HG03558 (cell line): ENCODE measurements around the gene LRRC61.
"Not testable (repeated sequence)": the region's sequence is repeated elsewhere in the genome, so short reads cannot be mapped to it uniquely, and the experiment has no call there.

Experiments used
- ATAC-seq: cut with Tn5 transposase; IDR thresholded peaks from one replicate; pipeline ENCODE4 v1.9.1; 2021; ENCODE audit warnings: moderate number of reproducible peaks; ENCODE audit not compliant: unreplicated experiment; ENCODE audit errors: extremely low read depth

Gene LRRC61

GRCh38 chr7:150322833-150323681 lies at the start of gene LRRC61, which contains the start of gene ACTR3C:
LRRC61 (plus strand) TSS chr7:150323355; CDS start chr7:150336862, 13,507 bp downstream.
ACTR3C (minus strand) TSS chr7:150323545; CDS start chr7:150295296, 28,249 bp downstream.
- no peak for ATAC-seq

- peak; percentile 56 for ATAC-seq
Measured at GRCh38 chr7:150276132-150276695, 46.9 kb upstream of the LRRC61 start.

GRCh38 chr7:150278383-150278782 lies 44.8 kb upstream of the LRRC61 start:
- ATAC-seq, result not testable (repeated sequence)

- ATAC-seq, result not testable (repeated sequence)
Measured at GRCh38 chr7:150281681-150282403, 41.3 kb upstream of the LRRC61 start.

- ATAC-seq, result not testable (repeated sequence)
Measured at GRCh38 chr7:150283111-150283510, 40.0 kb upstream of the LRRC61 start.

- not testable (repeated sequence) for ATAC-seq
Measured at GRCh38 chr7:150283608-150284007, 39.5 kb upstream of the LRRC61 start.

- not testable (repeated sequence) for ATAC-seq
Measured at GRCh38 chr7:150285849-150286754, 37.1 kb upstream of the LRRC61 start.

- ATAC-seq, result not testable (repeated sequence)
Measured at GRCh38 chr7:150287815-150288214, 35.3 kb upstream of the LRRC61 start.

GRCh38 chr7:150288816-150289215 lies 34.3 kb upstream of the LRRC61 start:
- ATAC-seq, result not testable (repeated sequence)

- ATAC-seq, result not testable (repeated sequence)
Measured at GRCh38 chr7:150290317-150290716, 32.8 kb upstream of the LRRC61 start.

- not testable (repeated sequence) for ATAC-seq
Measured at GRCh38 chr7:150295027-150295426, 28.1 kb upstream of the LRRC61 start.

GRCh38 chr7:150295614-150296013 lies 27.5 kb upstream of the LRRC61 start:
- not testable (repeated sequence) for ATAC-seq

- ATAC-seq, result not testable (repeated sequence)
Measured at GRCh38 chr7:150296802-150297201, 26.4 kb upstream of the LRRC61 start.

GRCh38 chr7:150297978-150298377 lies 25.2 kb upstream of the LRRC61 start:
- ATAC-seq, result not testable (repeated sequence)

GRCh38 chr7:150302908-150303310 lies 20.2 kb upstream of the LRRC61 start:
- ATAC-seq, result not testable (repeated sequence)

GRCh38 chr7:150304499-150305258 lies 18.5 kb upstream of the LRRC61 start:
- ATAC-seq, result not testable (repeated sequence)

- not testable (repeated sequence) for ATAC-seq
Measured at GRCh38 chr7:150305259-150305902, 17.8 kb upstream of the LRRC61 start.

GRCh38 chr7:150305903-150306284 lies 17.3 kb upstream of the LRRC61 start:
- not testable (repeated sequence) for ATAC-seq
